Type B pancreatic cell (in vitro differentiated cells): Measurements from ENCODE around the gene RTN3. TPM values are rescaled to one million over a fixed set of nuclear protein-coding genes. Genes with fewer than 3 reads are reported as not detected.

Source experiments
- DNase-seq: peaks from one replicate; pipeline ENCODE4 v3.0.0; 2021; ENCODE audit warnings: mixed read lengths; ENCODE audit not compliant: unreplicated experiment; ENCODE audit errors: extremely low spot score
- H3K27ac Mint-ChIP-seq: 2 replicates; pipeline ENCODE4 v1.8.0; 2021; ENCODE audit warnings: mild to moderate bottlenecking, mixed read lengths
- H3K27me3 Mint-ChIP-seq: 2 replicates; pipeline ENCODE4 v1.8.0; 2021; ENCODE audit warnings: mixed read lengths
- H3K36me3 Mint-ChIP-seq: 2 replicates; pipeline ENCODE4 v1.8.0; 2021; ENCODE audit warnings: mixed read lengths
- H3K4me1 Mint-ChIP-seq: one replicate; pipeline ENCODE4 v1.8.0; 2021; ENCODE audit warnings: mixed read lengths; ENCODE audit not compliant: unreplicated experiment
- H3K4me3 Mint-ChIP-seq: 2 replicates; pipeline ENCODE4 v1.8.0; 2021; ENCODE audit warnings: mild to moderate bottlenecking, mixed read lengths
- H3K9me3 Mint-ChIP-seq: 2 replicates; pipeline ENCODE4 v1.8.0; 2021; ENCODE audit warnings: mixed read lengths
- CTCF ChIP-seq: fragments of 200-600 bp; sonication (generic); conservative IDR thresholded peaks from 2 replicates; pipeline ENCODE4 v1.5.0; 2021; ENCODE audit warnings: antibody characterized with exemption, mild to moderate bottlenecking
- total RNA-seq: library from RNA; stranded (reverse); gene quantifications from 2 replicates; pipeline ENCODE4 v1.2.1, GENCODE V29; 2021; ENCODE audit warnings: low replicate concordance

RTN3 gene
- total RNA-seq, 1 donor from 2014 or later = 95.0 TPM

DNA sequence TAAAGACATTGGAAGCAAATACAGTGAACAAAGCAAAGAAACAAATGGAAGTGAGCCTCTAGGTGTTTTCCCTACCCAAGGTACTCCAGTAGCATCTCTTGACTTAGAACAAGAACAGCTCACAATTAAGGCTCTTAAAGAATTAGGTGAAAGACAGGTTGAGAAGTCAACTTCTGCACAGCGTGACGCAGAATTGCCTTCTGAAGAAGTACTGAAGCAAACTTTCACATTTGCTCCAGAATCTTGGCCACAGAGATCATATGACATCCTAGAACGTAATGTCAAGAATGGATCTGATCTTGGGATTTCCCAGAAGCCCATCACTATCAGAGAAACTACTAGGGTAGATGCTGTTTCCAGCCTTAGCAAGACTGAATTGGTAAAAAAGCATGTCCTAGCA, 39.3 kb downstream of the RTN3 start:
- no peak for DNase-seq
- Mint-ChIP-seq H3K36me3 (no peaks in the 10 kb centered on the region), H3K4me1 (peaks cover 5% of the 10 kb centered on the region), H3K27ac (no peak overlapping the region), H3K9me3 (no peaks in the 10 kb centered on the region), H3K4me3 (no peak overlapping the region), H3K27me3 (no peaks in the 10 kb centered on the region)
- no peak for TF ChIP-seq CTCF

DNA sequence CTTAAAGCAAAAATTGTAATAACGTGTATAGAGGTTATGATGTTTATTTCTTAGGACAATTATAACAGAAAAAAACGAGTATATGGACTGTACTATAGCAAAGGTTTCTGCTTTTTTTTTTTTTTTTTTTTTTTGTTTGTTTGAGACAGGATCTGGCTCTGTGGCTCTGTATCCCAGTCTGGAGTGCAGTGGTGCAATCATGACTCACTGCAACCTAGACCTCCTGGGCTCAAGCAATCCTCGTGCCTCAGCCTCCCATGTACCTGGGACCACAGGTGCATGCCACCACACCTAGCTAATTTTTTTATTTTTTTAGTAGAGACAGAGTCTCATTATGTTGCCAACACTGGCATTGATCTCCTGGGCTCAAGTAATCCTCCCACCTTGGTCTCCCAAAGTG, 48.0 kb downstream of the RTN3 start:
- Mint-ChIP-seq H3K36me3 (no peaks in the 10 kb centered on the region), H3K27me3 (no peaks in the 10 kb centered on the region), H3K4me1 (peaks cover 7% of the 10 kb centered on the region), H3K9me3 (no peaks in the 10 kb centered on the region), H3K4me3 (no peak overlapping the region), H3K27ac (peak overlapping the region; percentile 65)
- TF ChIP-seq CTCF = no peak
- no peak for DNase-seq

- Mint-ChIP-seq H3K4me1 (peaks cover 12% of the 10 kb centered on the region), H3K9me3 (no peaks in the 10 kb centered on the region), H3K4me3 (no peak overlapping the region), H3K27ac (no peak overlapping the region), H3K27me3 (no peaks in the 10 kb centered on the region), H3K36me3 (peaks cover 4% of the 10 kb centered on the region)
- no peak for TF ChIP-seq CTCF
- no peak for DNase-seq
Observed at GRCh38 chr11:63736864-63737263, 55.6 kb downstream of the RTN3 start.

DNA sequence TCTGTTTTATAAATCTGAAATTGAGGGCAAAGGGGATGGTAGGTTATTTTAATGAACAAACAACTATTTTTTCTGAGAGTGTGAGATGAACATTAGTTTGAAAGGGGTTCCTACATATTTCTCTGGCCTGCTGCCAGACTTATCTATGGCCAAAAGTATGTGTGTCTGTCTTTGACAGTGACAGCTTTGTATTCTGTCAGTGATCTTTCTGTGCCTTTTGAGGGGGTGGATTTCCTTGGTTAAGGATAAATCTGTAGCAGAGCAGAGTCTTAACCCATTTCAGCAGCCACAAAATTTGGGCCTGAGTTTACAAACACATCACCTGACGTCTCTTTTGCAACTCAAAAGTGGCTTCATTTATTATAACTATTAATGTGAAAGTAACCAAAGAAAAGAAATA, 56.4 kb downstream of the RTN3 start:
- no peak for TF ChIP-seq CTCF
- Mint-ChIP-seq H3K27me3 (no peaks in the 10 kb centered on the region), H3K27ac (peak overlapping the region; percentile 21), H3K36me3 (peaks cover 4% of the 10 kb centered on the region), H3K4me1 (peaks cover 12% of the 10 kb centered on the region), H3K9me3 (no peaks in the 10 kb centered on the region), H3K4me3 (no peak overlapping the region)
- no peak for DNase-seq

DNA sequence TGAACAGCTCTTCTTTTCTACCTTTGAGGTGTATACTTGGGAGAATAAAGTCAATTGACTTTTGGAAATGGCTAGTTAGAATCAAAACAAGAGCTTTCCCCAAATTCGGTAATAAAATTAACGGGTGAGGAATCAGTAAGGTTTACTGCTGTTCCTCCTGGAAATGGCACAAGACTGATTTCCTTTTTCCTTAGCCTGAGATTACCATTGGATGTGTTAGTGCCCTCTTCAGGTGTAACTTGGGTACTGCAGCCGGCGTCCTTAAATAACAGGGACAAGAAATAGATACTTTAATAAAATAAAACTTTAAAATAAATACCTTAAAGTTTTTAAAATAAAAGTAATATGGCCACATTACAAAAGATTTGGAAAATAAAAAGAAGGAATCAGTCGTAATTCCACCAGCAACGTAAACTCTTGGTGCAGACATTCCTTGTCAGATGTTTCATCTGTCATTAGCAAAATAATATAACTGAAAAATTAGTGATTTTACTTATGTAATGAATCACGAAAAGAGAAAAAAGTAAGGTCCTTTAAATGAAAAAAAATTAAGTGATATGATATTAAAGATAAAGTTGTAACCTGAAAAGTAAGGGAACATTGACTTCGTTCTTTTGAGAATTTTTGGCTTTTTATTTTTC, 57.5 kb downstream of the RTN3 start:
- Mint-ChIP-seq H3K27ac (peak overlapping the region; percentile 1), H3K36me3 (peaks cover 4% of the 10 kb centered on the region), H3K4me1 (peaks cover 12% of the 10 kb centered on the region), H3K4me3 (no peak overlapping the region), H3K9me3 (no peaks in the 10 kb centered on the region), H3K27me3 (no peaks in the 10 kb centered on the region)
- DNase-seq = no peak
- TF ChIP-seq CTCF = peak; percentile 98
